ENCODE results near the gene SPDEF.

- no peak for TF ChIP-seq CTCF (IDR thresholded peaks at IDR 0.05; ENCODE audit: low read depth, low read length)
- no peak for TF ChIP-seq POLR2A (IDR thresholded peaks at IDR 0.05; ENCODE audit: extremely low read depth, insufficient read length)
- TF ChIP-seq MYC (IDR thresholded peaks at IDR 0.05; ENCODE audit: low read depth, low read length): 0 out of 2 replicates have a peak, but pooled peaks have one; percentile 7
- no peak for TF ChIP-seq MAX (IDR thresholded peaks at IDR 0.05; ENCODE audit: low read depth, low read length)
These were observed 2.4 kb downstream of the SPDEF start for GRCh38 chr6:34553750-34554149.
